CD4-positive, alpha-beta T cell treated with Interferon alpha-2 for 1 hour (primary cell): ENCODE data around the gene SFRP2.

Experiments
- DNase-seq, 2 donors: peaks; one replicate each; pipeline ENCODE4 v3.0.0-alpha.2; 2020 to 2022

Gene SFRP2

GRCh38 chr4:153788413-153789276, at the start of gene SFRP2:
TSS of gene SFRP2 (minus strand) at chr4:153789083. CDS start at chr4:153788835, 248 bp downstream.
- DNase-seq: no peak

- no peak for DNase-seq
These were observed 49.7 kb upstream of the SFRP2 start for GRCh38 chr4:153838564-153838963.

GRCh38 chr4:153834901-153835300, 46.0 kb upstream of the SFRP2 start:
- no peak for DNase-seq

GRCh38 chr4:153832720-153833287, 43.9 kb upstream of the SFRP2 start:
- no peak for DNase-seq

GRCh38 chr4:153832054-153832453, 43.2 kb upstream of the SFRP2 start:
- DNase-seq: no peak

GRCh38 chr4:153831245-153831644, 42.4 kb upstream of the SFRP2 start:
- no peak for DNase-seq

GRCh38 chr4:153825691-153826090, 36.8 kb upstream of the SFRP2 start:
- DNase-seq: no peak

GRCh38 chr4:153825126-153825525, 36.2 kb upstream of the SFRP2 start:
- no peak for DNase-seq

- DNase-seq: no peak
These were observed 35.6 kb upstream of the SFRP2 start for GRCh38 chr4:153824501-153824900.

- no peak for DNase-seq
These were observed 34.6 kb upstream of the SFRP2 start for GRCh38 chr4:153823483-153823882.

- DNase-seq: no peak
These were observed 33.4 kb upstream of the SFRP2 start for GRCh38 chr4:153822316-153822715.

- DNase-seq: no peak
These were observed 28.6 kb upstream of the SFRP2 start for GRCh38 chr4:153817466-153817865.

- DNase-seq: no peak
These were observed 27.7 kb upstream of the SFRP2 start for GRCh38 chr4:153816542-153816941.

- DNase-seq: no peak
These were observed 25.9 kb upstream of the SFRP2 start for GRCh38 chr4:153814789-153815188.

- DNase-seq: no peak
These were observed 21.3 kb upstream of the SFRP2 start for GRCh38 chr4:153809916-153810810.

- peak in 1 of 2 donors; percentile 38 for DNase-seq
These were observed 20.4 kb upstream of the SFRP2 start for GRCh38 chr4:153809307-153809706.

- no peak for DNase-seq
These were observed 19.3 kb upstream of the SFRP2 start for GRCh38 chr4:153808175-153808574.

- DNase-seq: no peak
These were observed 17.2 kb upstream of the SFRP2 start for GRCh38 chr4:153806073-153806472.

GRCh38 chr4:153804722-153805121, 15.8 kb upstream of the SFRP2 start:
- DNase-seq: no peak

GRCh38 chr4:153799694-153800074, 10.8 kb upstream of the SFRP2 start:
- DNase-seq: no peak

- no peak for DNase-seq
These were observed 10.2 kb upstream of the SFRP2 start for GRCh38 chr4:153798901-153799693.

- DNase-seq: no peak
These were observed 9.5 kb upstream of the SFRP2 start for GRCh38 chr4:153798420-153798819.

GRCh38 chr4:153794006-153794405, 5.1 kb upstream of the SFRP2 start:
- DNase-seq: no peak
